ENCODE results near the gene UNC5C.
"Not testable (repeated sequence)": the region's sequence is repeated elsewhere in the genome, so short reads cannot be mapped to it uniquely, and the experiment has no call there.

UNC5C gene

DNA sequence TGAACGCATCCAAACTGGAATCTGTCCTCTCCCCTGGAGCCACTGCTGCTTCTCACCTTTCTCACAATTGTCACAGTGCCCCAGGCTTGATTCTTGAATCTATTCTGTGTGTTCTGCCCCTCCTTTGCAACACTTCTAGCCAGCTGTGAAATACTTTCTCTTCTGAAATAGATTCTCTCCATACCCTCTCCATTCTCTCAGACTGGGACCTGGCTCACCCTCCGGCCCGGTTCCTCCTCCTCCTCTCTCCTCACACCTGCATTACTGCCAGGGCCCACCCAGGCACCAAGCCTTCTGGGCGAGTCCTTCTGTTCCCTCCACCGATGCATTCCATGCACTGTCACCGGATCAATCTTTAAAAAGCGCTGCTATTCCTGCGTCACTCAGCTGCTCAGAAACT lies 336.1 kb downstream of the UNC5C start:
- no peak for DNase-seq

DNA sequence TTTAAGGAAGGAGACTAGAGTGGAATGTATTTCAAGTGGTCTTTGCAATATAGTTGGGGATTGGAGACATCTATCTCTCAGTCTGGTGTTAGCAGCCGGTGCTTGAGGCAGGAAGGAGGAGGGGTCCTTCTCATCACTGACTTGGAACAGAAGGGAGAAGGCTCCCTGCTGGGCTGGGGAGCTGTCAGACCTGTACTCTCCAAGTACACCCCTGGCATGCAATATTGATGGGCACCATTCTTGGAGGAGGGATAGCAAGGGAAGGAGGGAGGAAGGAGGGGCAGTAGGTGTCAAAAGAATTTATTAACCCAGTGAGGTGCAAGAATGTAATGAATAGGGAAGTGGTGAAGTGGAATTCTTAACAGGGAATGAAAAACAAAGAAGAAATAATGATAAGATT lies 338.8 kb downstream of the UNC5C start:
- DNase-seq = no peak

GRCh38 chr4:95204873-95205272 lies 343.9 kb downstream of the UNC5C start:
- DNase-seq = no peak

DNA sequence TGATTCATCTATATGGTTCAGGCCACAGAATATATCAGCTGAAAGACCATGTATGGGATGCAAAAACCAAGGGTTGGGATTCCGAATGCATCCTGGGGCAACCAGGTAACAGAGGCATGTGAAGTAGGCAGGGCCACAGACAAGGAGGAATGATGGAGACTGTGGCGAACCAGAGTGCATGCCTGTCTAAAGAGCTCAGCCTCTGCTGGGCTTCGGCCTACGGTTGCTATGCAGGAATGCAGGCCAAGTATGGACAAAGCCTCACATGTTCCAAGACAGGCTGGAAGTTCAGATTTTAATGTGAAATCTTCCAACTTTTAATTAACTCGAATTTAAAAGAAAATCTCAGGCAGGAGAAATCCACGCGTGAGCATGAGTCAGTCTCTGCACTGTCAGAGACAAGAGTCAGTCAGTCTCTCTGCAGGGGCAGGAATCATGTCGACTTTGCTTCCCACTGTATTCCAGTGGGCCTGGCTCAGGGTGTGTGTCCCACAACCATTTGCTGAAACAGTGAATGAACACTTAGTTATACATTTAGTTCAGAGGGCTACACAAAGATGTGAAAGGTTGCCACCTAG lies 344.4 kb downstream of the UNC5C start:
- DNase-seq = no peak

- DNase-seq = no peak
Observed at GRCh38 chr4:95198961-95199360, 349.8 kb downstream of the UNC5C start.

GRCh38 chr4:95197353-95197752 lies 351.4 kb downstream of the UNC5C start:
- DNase-seq = no peak

GRCh38 chr4:95193391-95194224 lies 355.2 kb downstream of the UNC5C start:
- no peak for DNase-seq

GRCh38 chr4:95191537-95191936 lies 357.2 kb downstream of the UNC5C start:
- no peak for DNase-seq

- DNase-seq = no peak
Observed at GRCh38 chr4:95190751-95191436, 357.9 kb downstream of the UNC5C start.

GRCh38 chr4:95188701-95189370 lies 359.9 kb downstream of the UNC5C start:
- DNase-seq = no peak

DNA sequence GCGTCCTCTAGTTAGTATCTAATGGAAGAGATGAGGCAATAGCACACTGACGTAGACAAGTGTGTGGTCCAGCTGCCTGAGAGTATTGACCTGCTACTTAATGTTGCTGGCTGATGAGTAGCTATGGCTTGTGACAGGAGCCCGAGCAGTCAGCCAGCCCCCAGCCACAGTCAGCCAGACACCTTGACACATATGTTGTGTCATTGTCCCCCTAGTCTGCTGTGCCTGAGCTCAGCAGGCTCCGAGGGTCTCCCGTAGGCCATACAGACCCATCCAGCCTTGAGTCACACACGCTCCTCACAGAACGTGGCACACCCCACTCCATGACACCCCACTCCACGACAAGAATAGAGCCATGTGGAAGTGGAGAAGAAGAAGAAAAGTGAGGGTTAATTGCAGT lies 362.1 kb downstream of the UNC5C start:
- DNase-seq = no peak

GRCh38 chr4:95183656-95184408 lies 364.9 kb downstream of the UNC5C start:
- DNase-seq = no peak

- DNase-seq = no peak
Observed at GRCh38 chr4:95181996-95182306, 366.8 kb downstream of the UNC5C start.

DNA sequence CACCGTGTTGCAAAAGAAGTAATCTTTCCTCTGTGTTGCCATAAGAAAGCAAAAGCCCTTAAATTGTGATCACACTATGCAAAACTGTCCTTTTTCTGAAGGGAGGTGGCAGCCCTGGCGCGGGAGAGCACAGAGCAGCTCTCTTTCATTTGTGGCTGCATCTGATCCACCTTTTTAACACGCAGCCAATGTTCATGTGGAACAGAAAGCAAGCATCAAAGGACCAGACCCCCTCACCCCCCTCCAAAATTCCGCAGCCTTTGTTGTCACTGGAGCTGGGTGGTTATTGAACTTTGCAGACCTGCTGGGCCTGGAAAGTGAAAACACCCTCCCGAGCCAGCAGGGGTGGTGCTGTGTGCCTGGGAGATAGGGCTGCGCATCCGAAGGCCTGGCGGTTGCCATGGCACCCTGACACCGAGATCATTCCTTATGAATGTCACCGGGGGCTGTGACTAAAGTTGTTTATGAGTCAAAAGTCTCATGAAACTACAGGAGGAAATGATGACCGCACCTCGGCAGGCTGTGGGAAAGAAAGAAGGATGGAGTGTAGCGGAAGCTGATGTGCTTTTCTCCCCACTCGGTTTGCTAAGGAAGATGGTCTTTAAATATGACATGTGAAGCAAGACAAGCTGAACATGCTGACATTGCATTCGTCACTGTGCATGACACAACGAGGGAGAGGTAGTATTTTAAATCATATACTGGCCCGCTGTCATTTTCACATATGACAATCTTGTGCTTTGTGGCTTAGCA lies 367.4 kb downstream of the UNC5C start:
- DNase-seq = no peak

GRCh38 chr4:95180531-95181242 lies 368.1 kb downstream of the UNC5C start:
- DNase-seq = no peak

DNA sequence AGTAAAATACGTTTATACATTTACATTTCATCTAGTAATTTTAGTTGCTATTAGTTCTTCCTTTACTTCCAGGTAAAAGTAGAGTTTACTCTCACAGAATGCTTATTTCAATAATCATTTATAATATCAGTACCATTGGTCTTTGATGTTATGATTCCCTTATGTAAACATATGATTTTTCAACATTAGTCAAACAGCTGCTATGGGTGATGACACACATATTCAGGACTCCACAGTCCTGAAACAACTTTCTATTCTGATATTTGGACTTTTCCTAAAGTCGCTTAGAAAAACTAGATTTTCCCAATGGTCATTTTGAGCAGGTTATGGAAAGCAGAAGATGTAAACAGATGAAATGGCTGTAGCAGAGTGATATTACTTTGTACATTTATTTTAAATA lies 369.8 kb downstream of the UNC5C start:
- no peak for DNase-seq

- DNase-seq = not testable (repeated sequence)
Observed at GRCh38 chr4:95171377-95171776, 377.4 kb downstream of the UNC5C start.

DNA sequence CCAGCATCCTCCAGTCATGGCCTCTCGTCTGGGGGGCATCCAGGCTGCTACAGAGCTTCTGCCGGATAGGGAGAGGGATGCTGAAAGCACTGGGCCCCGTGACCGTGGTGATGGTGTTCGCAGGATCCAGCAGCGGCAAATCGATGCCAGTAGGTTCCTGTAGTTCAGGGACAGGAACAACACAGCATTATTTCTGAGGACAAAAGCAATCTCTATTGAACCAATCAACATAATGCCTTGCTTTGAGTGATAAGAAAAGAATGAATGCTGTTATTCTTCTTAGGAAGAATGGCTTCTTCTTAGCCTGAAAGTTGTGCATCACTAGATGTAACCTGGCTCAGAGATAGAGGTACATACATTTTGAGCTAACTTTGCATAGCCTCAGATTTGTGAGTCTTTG lies 378.6 kb downstream of the UNC5C start:
- DNase-seq = no peak

DNA sequence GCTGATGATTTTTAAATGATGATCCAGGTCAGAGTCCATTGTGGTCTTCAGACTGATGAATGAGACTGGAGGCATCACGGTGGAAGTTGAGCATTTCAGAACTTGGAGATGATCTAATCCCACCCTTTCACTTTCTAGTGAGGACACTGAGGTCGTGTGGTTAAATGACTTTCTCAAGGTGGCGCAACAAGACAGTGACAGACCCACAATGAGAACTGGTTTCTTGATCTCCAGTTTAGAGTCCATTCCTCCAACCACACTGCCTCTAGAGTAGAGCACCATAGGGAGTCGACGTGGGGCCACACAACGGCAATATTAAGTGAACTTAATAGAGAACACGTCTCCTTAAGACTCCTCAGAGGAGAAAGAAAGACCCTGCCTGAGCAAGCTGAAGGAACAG lies 381.0 kb downstream of the UNC5C start:
- DNase-seq = no peak

DNA sequence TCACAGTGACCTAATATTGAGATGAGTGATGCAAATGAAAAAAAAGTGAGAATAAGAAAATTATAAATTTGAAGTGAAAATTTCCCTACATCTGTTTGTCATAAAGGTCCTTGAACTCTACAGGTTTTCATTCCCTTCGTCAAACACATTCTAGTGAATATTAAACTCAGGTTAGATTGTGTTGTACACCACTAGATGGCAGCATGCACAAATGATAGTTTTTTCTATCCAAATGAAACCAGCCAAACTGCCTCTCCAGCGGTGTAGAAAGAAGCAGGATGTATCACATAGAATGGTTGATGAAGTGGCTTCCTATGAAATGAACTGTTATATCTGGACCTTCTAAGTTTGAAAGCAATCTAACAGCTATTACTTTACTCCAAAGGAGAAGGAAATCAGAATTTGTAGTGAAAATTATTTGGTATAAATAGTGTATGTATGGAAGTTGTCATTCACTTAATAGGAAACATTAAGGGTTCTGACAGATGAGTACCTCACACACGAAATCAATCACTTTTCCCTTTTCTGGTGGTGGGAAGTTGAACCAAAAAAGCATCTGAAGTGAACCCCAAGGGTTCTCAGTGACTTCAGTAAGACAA lies 382.7 kb downstream of the UNC5C start:
- DNase-seq = no peak

DNA sequence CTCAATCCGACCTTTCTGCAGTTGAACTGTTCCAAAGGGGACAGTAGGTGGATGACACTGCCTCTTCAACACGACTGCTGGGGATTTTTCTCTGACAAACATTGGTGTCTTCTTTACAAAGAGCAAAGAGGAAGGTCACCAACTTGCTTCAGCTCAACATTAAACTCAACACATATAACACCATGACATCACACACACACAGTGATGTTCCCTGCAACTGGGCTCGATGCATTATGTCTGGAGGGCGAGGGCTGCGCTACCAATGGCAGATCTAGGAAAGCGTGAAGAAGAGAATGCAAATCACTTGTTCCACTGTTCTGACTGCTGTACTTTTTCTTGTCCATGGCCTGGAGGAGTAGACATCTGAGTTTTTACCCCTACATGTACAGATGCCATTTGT lies 385.9 kb downstream of the UNC5C start:
- no peak for DNase-seq
